HG02885 (cell line): Measurements from ENCODE around the gene EHD1.
"Not testable (repeated sequence)": the region's sequence is repeated elsewhere in the genome, so short reads cannot be mapped to it uniquely, and the experiment has no call there.

Experiments used
- ATAC-seq: cut with Tn5 transposase; IDR thresholded peaks from one replicate; pipeline ENCODE4 v1.9.1; 2021; ENCODE audit warnings: mild to moderate bottlenecking; ENCODE audit not compliant: unreplicated experiment, poor library complexity

EHD1 gene

DNA sequence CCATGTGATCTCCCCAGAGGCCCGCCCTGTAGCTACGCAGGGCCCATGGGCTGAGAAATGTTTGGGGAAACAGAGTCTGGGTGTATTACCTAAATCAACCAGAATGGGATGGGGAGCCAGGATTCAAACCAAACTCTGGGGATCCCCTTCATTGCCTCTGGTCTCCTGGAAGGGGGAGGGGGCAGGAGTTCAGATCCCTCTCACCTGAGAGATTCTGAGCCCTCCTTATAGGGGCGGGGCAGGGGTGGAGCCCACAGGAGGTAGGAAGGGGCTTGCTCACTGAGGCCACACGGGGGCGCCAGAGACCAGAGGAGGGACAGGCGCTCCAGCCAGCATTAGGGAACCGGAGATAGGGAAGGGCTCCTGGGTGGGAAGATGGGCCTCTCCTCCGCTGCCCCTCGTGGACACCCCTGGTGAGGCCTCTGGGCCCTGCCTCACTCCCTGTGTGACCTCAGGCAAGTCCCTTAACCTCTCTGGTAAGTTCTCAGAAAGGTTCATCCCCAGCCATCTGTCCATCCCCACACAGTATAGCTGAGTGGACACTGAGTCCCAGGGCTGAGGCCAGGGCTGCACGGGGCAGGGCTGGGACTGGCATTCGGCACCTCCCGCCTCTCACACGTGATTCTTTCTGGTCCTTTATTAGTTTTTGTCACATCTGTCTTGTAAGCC, 31.3 kb downstream of the EHD1 start:
- ATAC-seq: no peak

DNA sequence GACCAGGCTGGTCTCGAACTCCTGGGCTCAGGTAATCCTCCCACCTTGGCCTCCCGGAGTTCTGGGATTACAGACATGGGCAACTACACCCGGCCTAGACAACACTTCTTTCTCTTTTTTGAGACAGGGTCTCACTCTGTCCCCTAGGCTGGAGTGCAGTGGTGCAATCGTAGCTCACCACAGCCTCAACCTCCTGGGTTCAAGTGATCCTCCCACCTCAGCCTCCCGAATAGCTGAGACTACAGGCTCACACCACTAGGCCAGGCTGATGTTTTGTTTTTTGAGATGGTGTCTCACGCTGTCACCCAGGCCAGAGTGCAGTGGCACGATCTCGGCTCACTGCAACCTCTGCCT, 32.7 kb downstream of the EHD1 start:
- not testable (repeated sequence) for ATAC-seq

DNA sequence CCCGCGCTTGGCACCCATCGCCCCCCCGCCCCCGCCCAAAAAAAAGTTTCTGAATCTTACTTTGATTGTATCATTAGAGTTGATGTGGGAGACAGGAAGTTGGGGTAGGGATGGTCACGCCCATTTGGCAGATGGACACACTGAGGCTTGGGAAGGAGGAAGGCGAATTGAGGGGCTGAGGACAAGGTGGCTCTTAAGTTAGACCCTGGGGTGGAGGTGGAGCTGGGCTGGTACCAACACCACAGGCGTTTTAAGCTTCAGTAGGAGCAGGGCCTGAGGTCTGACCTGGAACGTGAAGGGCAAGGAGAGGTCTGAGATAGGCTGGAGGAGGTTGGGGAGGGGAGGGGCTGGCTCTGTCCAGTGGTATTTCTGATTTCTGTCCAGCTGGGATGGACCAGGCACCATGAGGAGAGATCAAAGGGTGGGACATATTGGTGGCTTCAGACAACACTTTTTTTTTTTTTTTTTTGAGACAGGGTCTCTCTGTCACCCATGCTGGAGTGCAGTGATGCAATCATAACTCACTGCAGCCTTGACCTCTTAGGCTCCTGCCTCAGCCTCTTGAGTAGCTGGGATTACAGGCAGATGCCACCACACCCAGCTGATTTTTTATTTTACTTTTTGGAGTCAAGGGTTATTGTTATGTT, 33.2 kb downstream of the EHD1 start:
- no peak for ATAC-seq

DNA sequence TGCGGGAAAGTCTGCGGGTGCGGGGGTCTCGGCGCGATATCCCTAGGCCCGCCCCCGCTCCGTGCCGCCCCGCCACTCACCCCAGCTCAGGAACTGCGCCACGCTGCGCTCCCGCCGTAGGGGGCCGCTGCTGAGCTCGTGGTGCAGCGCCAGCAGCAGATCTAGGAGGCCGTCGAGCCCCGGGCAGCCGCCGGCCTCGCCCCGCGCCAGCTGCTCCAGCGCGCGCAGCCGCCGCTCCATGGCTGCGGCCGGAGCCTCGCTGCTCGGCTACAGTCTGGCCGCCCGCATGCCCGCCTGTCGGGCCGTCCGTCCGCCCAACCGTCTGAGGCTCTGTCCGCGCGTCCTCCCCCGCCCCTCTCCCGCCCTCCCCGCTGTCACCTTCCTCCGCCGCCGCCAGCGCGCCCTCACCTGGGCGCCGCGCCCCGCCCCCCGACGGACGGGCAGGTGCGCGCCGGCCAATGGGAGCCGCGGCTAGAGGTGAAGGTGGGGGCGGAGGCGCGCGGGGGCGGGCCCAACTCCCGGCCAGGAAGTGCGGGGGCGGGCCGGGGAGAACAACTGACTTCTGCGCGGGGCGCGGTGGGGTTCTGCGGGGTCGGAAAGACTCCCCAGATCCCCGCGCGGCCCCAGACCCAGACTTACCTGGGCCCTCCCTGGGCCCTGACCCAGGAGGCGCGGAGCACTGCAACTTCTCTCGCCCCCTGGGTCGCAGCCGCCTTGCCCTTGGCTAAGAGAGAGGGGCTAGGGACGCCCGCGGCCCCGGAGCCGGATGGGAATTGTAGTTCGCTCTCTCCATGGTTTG, 33.9 kb downstream of the EHD1 start, which contains the start of gene CDC42BPG:
TSS of gene CDC42BPG (minus strand) at position 324 of the 799 bp plus-strand sequence. CDS start at position 240, 84 bp downstream.
- no peak for ATAC-seq

DNA sequence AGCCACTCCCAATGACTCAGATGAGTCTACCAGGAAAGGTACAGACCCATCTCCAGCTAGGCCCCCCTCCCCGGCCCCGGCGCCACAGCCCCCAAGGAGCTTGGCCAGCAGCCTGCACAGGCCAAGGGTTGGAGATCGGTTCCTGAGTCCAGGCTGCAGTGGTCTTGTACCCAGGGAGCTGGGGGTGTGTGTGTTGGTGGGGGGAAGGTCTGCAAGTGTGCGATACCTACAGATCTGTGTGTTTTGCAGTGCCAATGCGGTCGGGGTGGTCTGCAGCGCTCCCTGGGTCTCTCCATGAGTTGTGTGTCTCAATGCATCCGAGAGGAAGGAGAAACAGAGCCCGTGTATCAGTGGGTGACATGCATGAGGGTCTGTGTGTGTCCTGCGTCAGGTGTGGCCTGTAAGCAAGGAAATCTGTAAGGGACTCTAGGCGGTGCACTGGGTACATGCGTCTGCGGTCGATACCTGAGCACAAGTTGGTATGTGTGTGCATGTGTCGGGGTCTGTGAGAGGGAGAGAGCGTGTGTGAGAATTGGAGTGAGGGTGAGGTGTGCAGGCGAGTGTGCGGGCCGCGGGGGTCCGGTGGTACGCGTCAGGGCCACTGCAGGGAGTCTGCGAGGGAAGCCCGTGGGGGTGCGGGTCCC, 34.6 kb downstream of the EHD1 start:
- no peak for ATAC-seq

DNA sequence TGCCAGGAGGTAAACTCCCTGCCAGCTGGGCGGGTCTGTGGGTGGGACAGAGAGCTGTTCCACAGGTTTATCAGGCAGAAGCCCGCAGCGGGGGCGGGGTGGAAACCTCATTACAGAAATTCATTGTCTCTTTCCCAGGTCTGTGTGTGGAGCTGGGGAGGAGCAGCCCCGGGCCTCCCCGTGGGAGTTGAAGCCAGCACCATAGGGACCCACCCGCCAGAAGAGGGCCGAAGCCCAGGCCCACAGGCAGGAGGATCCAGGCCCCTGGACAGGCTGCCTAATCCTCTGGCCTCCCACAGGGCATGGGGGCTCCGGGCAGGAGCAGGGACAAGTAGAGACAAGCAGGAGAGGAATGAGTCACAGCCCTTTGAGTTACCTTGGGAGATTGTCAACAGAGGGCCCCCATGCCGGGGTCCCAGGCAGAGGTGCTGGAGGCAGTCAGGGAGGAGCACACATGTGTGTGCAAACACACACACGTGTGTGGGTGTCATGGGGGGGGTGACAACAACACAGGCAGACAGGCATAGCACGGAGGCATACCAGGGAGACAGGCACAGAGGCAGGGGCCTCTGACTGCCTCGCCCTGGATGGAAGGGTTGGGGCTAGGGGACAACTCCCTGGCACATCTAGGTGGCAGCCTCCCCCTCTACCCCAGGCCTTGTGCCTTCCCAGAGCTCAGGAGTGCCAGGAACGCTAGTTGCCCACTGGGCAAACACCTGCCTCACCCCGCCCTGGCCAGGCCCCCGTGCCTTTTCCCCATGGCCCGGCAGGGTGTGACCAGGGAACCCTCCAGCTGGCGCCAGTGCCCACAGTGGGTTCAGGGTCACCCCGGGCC, 35.4 kb downstream of the EHD1 start:
- ATAC-seq: no peak

DNA sequence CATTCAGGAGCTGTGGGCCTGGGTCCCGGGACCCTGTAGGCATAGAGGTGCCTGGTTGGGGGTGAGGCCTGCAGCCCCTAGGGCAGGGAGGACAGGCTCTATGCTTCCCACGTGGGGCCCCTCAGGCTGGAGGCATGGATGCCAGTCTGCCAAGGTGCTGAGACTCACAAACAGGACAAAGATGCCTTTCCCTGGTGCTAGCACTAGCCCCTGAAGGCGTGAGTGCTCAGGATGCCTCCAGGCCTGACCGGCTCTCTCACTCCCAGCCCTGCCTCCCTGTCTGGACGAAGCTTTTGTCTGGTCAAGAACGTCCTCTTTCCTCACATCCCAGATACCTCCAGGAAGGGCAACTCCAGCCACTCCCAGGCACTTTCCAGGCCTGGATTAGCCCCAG, 36.1 kb downstream of the EHD1 start:
- no peak for ATAC-seq

DNA sequence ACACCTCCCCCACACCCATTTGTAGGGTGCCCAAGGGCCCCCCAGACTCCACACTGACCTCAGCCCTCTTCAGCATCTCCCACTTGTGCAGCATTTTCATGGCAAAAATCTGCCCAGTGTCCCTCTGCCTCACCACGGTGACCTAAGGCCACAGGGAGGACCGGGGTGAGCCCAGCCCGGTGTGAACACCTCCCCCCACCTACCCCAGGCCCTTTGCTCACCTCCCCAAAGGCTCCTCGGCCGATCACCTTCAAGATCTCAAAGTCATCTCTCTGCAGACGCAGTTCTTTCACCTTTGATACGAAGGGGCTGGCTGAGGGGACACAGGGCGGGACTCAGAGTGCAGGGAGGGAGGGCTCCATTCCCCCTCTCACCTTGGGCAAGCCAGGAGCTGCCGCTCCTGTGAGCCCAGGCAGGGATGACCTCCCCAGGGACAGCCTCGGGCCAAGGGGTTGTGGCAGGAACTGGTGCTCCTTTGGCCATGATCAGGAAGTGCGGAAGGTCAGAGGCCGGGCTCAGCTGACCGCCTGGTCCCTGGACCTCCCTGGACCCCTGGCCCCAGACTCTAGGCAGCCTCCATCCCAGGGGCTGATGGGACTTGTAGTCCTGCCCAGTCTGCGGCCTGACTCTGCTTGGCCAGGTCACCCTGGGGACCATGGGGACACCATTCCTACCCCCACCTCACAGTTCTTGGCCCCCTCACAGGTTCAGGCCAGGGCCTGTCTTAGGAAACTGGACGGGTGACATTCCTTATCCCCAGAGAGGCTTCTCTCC, 36.6 kb downstream of the EHD1 start:
- ATAC-seq: no peak

DNA sequence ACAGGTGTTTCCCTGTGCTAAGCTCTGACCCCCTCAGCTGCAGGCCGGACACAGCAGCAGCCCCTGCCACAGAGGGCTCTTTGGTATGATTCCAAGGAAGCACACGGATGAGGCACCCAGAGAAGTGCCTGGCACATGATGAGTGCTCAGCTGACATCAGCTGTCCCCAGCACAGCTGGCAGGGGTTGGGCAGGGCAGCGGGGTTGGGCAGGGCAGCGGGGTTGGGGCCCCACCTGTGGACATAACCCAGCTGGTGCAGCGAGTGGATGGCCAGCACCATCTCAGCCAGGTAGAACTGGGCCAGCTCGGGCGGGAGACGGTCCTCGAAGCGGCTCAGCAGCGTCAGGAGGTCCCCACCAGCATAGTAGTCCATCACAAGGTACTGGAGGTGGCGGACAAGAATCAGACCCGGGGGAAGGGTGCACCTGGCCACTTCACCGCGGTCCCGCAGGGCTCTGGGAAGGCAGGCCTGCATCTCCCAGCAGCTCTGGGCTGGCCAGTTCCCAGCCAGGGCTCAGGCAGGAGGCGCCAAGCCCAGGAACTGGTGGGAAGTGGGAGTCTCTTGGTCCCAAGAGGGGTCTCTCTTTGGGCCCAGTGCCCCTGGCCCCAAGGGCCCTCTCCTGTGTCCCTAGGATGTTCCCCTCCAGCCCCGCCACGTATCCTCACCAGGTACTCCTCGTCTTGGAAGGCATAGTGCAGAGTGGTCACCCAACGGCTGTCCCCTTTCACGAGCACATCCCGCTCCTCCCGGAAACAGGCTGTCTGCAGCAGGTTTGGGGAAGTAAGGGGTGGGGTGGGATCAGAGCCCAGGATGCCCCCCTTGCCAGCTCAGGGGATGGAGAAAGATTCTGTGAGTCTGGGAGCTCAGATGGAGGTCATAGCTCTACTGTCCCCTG, 38.3 kb downstream of the EHD1 start:
- no peak for ATAC-seq

DNA sequence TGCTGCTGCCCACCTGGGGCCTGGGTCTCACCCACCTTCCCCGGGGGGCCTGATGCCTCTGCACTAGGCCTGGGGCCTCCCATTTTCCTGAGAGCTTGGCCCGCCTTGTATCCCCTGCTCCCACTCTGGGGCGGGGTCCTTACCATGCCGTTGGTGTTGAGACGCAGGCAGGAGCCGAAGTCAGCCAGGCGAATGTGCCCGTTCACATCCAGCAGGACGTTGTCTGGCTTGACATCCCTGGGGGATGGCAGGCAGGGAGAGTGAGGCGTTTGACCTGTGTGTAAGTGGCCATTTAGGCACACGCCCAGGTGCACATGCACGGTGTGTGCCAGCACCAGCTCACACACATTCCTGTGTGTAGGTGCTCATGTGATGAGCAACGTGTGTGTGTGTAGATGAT, 39.1 kb downstream of the EHD1 start:
- no peak for ATAC-seq

DNA sequence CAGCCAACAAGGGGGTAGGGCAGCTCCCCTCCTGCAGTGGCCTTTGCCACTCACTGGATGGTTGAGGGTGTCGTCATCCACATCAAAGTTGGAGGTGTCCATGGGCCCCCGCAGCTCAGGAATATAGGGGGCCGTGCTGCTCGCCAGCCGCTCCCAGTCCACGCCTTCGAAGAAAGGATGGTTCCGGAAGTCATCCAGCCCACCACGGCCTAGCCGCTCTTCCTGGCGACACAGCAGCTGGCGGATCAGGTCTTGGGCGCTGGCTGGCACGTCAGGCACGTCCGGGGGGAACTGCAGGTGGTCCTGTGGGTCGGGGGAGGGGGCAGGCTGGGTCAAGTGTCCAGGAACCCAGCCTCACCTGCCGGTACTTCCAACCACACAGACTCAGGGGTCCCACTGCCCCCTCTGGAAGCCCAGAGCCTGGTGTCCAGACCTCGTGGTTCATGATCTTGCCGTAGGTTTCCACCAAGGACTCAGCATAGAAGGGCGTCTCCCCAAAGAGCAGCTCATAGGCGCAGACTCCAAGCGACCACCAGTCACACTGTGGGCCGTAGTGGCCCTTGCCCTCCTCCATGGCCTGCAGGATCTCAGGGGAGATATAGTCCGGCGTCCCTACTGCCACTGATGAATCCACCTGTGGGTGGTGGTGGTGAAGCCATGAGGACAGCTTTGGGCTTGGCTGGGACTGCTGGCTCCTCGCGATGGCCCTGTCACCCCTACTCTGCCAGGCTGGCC, 39.7 kb downstream of the EHD1 start:
- no peak for ATAC-seq

DNA sequence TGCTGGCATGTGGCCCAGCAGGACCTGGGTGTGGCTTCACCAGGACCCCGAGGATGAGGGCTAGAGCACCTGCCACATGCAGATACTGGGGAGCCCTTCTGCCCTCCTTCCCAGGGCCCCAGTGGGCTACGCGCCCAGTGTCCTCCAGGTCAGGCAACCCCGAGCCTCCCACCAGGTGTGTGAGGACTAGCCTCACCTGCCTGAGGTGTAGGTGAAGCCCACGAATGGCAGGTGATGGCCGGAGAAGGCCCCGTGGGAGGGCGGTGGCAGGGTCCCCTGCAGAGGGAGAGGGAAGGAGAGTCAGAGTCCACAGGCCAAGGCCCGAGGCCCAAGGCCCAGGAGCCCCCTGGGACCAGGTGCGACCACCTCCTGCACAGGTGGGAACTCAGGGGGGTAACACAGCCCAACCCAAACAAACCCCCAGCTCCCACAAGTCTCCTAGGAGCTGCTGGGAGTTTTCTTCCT, 40.5 kb downstream of the EHD1 start:
- ATAC-seq: no peak

DNA sequence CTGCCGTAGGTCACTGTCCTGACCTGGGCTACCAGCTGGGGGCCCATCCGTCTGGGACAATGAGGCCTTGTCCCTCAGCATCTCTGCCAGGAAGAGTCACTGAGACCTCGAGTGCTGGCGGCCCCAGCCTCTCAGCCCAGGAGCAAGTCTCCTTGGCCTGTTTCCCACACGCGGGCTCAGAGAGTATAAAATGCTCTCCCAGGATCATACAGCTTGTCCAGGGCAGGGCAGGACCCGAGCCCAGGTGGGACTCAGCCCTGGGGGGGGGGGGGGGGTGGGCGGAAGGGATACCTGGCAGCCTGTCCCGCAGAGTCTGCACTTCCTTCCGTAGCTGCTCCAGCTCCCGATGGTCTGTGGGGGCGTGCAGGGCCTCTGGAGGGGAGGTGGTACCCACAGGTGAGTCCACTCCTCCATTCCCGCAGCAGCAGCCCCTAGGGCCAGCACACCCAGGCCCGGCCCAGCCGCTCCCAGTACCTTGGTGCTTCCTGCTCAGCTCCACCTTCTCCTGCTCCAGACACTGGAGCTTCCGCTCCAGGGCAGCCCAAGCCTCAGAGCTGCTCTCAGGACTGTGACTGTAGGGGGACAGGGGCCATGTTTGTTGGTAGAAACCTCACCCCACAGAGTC, 41.9 kb downstream of the EHD1 start:
- ATAC-seq: no peak

DNA sequence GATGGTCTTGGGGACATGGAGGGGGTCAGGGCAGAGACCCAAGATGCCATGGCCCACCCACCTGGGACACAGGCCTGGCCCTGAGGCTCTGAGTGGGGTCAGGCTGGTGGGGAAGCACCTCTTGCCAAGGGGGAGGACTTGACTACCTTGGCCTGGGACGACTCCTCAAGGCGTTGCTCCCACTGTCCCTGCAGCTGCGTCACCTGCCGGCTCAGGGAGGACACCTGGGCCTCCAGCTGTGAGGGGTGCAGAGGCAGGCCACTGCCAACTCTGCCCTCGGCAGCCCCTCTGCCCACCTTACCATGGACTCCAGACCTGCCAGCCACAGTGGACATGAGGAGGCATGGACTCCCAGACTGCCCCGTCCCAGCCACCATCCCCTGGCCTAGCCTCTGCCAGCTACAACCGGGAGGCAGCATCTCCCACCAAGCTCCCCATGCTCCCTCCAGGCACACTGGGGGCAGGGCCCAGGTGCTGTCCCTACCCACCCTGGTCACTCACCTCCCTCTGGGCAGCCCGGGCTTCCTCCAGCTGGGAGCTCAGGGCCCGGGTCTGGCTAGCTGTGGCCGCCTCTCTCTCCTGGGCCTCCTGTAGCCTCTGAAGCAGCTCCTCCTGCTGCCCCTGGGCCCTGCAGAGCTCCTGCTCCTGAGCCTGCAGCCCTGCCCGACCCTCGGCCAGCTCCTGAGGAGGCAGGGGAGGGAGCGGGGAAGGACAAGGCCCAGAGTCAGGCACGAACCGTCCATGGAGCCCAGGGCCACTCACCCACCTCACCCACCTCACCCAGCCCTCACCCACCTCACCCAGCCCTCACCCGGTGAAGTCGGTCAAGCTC, 42.6 kb downstream of the EHD1 start:
- ATAC-seq: no peak

DNA sequence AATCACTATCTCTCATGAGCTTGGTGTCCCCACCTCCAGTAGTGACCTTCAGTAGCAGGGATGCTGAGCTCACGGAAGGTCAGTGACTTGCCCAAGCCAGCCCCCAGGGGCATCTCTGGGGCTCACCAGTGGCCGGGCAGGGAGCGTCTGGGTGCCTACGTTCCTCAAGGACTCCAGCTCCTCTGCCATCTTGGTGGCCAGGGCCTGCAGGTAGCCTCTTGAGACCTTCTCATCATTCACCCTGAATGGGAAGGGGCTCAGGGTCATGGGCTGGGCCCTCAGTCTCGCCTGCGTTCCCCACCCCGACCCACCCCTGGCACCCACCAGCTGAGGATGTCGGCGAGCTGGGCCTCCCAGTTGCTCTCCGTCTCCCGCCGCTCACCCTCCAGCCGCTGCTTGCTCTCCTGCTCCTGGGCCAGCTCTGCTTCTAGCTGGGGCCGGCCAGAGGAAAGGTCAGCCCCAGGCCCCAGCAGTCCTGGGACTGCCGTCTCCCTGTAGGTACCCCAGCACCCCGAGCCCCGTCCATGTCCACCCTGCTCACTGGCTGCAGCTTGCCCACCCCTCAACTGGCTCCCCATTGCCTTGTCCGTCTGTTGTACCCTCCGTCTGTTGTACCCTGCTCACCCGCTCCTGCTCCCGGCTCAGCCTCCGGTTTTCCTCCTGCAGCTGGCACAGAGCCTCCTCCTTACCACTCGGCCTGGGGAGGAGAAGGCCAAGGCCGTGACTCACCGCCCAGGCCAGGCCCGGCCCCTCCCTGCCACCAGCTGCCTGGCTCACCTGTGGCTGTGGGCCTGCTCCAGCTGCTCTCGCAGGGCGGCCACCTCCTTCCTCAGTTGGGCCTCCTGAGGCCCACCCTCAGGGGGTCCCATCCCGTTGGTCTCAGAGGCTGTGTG, 43.5 kb downstream of the EHD1 start:
- ATAC-seq: no peak
